ENCODE measurements around the gene NATD1. TPM values are rescaled to one million over a fixed set of nuclear protein-coding genes. Genes with fewer than 3 reads are reported as not detected.
A peak's percentile ranks its signal among the peaks of the same experiment; 100 is the strongest.

Gene NATD1
- total RNA-seq, 1 experiment from 2014 or later: 7.3 TPM

DNA sequence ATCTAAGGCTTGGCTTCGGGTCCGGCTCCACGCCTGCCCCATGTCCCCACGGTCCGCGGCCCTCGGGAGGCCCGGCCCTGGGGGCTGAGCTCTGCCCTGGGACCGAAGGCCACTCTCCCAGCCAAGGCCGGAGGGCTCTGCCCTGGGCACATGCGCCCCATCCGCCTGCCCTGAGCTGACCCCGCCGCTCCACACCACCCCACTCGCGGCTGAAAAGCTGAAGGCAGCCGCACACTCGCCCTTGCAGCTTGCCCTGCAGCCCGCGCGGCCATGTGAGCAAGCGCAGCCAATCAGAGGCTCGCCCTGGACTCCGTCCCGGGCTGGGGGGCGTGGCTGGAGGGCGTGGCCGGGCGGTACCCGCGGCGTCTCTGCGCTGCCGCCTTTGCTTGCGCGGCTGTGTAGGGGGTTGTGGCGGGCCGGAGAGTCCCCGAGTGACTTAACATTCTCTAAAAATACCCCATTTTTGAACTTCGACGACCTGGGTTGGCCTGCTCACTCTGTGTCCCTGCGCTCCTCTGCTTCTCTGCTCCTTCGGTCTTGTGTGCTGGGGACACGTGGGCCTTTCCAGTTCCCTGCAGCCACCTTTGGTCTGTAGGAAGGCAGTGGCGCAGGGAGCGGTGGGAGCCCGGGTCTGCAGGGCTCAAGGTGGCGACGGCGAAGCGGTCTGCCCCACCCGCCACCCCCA is 22.5 kb upstream of the NATD1 start:
- Mint-ChIP-seq H3K4me3 (peak overlapping the region; percentile 72 to 79; a peak in 4 of 5 replicates), H3K36me3 (ENCODE audit: insufficient read depth in 1 of 3, low read depth in 3 of 3) (no peaks in the 10 kb centered on the region; a peak in 1 of 7 replicates), H3K4me1 (peaks cover 9 to 11% of the 10 kb centered on the region in 2 experiments), H3K27ac (no peak overlapping the region), H3K27me3 (ENCODE audit: low read depth) (peaks cover 58% of the 10 kb centered on the region), H3K9me3 (no peaks in the 10 kb centered on the region; a peak in 1 of 5 replicates)
- Histone ChIP-seq H4K5ac (ENCODE audit: insufficient read length, low read depth, low read length) (no peak overlapping the region), H3K27ac (ENCODE audit: insufficient read length, low read depth, low read length) (no peak overlapping the region), H3T11ph (ENCODE audit: low read length) (no peak overlapping the region), H2BK120ac (ENCODE audit: low read depth, low read length, poor library complexity, severe bottlenecking) (no peak overlapping the region), H3K56ac (ENCODE audit: insufficient read length, low read depth, low read length) (no peak overlapping the region), H3K23me2 (ENCODE audit: insufficient read length, low read depth, low read length, poor library complexity, severe bottlenecking) (peaks cover 14% of the 10 kb centered on the region), H3K18ac (ENCODE audit: insufficient read length, low read depth, low read length) (no peak overlapping the region), H2BK15ac (ENCODE audit: low read depth, low read length) (no peak overlapping the region), H2BK5ac (ENCODE audit: insufficient read length, low read length) (no peak overlapping the region), H3K4me2 (ENCODE audit: insufficient read depth, insufficient read length, low read length) (peak overlapping the region; percentile 66), H2BK12ac (ENCODE audit: insufficient read length, low read depth, low read length) (no peak overlapping the region), H4K91ac (ENCODE audit: insufficient read length, low read depth, low read length) (no peak overlapping the region), H3K4ac (ENCODE audit: low read depth, low read length) (no peak overlapping the region), H4K20me1 (ENCODE audit: control insufficient read depth, insufficient read depth, insufficient read length) (no peaks in the 10 kb centered on the region), H3K14ac (ENCODE audit: insufficient read depth, low read length) (0 out of 2 replicates have a peak overlapping the region, but pooled peaks have one; percentile 10), H3K23ac (ENCODE audit: insufficient read length, low read depth, low read length) (no peak overlapping the region), H2AK5ac (ENCODE audit: insufficient read length, low read length) (no peak overlapping the region), H3K79me1 (ENCODE audit: insufficient read depth, low read depth, low read length, poor library complexity, severe bottlenecking) (no peaks in the 10 kb centered on the region), H3K9ac (ENCODE audit: extremely low read depth, insufficient read length, low read length) (no peak overlapping the region), H2BK20ac (ENCODE audit: low read depth, low read length, poor library complexity, severe bottlenecking) (no peak overlapping the region), H3K27me3 (ENCODE audit: insufficient read depth, low read length) (peaks cover 4% of the 10 kb centered on the region; the same call in 1 of the 2 replicates), H3K4me1 (ENCODE audit: insufficient read depth, low read length) (peaks cover 3% of the 10 kb centered on the region; the same call in 1 of the 2 replicates), H4K8ac (replicated peaks; ENCODE audit: insufficient read length, low read depth, low read length) (no peak overlapping the region), H3K79me2 (ENCODE audit: insufficient read depth, low read length) (no peaks in the 10 kb centered on the region), H3K9me3 (ENCODE audit: control insufficient read depth, low read depth, low read length) (no peaks in the 10 kb centered on the region), H2AFZ (ENCODE audit: low read length) (no peak overlapping the region)
- WGBS (ENCODE audit: extremely low coverage, insufficient read length, low lambda C conversion rate): no CpG with 5 or more reads among the region's 52 CpGs
- TF ChIP-seq CTCF (conservative IDR thresholded peaks at IDR 0.05): peak; percentile 38; the same call in 2 of the 3 replicates
- peak; percentile 96 for DNase-seq
